SIG-M5 treated with dmso at 0.1 percent for 504 hours (cell line): ENCODE measurements around the gene GPR35.

Experiments
- DNase-seq: peaks from one replicate; lab custom pipeline; 2025; ENCODE audit not compliant: unreplicated experiment; lab: John Stamatoyannopoulos, UW

Gene GPR35

DNA sequence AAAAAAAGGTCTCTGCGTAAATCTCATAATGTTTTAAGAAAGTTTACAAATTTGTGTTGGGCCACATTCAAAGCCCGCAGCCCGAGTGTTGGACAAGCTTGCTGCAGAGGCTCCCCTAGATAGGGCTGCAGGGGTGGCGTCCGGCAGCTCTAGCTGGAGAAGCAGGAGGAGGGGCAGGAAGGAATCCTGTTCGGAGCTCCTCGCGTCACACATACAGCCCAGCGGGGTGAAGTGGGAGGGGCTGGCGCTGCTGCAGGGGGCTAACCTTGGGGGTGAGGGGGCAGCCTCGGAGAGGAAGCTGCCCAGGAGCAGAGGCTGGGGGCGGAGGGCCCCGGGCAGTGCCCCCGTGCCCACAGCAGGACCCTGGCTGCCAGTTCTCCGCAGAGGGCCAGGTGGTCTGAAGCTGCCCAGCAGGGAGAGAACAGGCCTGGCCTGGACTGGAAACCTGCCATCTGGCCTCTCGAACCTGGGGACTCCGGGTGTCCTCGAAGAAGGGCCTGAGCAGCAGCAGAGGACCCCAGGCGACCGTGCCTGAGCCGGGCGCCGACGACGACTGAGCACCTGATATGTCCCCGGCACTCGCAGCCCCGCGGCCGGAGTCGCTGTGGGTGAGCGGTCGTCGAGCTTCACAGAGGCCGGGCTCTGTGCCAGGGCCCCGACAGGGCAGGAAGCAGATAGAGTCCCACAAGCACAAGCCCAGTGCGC lies 2.6 kb upstream of the GPR35 start:
- no peak for DNase-seq

DNA sequence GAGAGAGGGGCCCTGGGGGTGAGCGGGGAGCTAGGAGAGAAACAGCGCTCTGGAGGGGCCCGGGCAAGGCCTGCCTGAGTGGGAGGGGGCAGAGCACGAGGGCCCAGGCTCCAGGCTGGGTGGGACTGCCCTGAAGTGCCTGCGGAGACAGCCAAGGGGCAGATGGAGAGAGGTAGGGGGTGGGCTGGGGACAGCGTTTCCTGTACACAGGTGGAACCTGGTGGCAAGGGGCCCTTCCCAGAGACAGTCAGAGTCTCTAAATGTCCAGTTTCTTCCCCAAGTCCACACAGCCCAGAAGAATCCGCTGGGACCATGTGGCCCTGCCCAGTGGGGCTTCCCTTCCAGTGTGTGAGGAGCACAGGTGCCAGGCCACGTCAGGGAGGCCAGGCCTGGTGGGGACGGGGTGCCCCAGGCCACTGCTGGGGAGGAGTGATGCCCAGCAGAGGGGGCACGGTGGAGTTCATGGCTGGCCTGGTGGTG lies 1.7 kb upstream of the GPR35 start:
- DNase-seq, result no peak

DNA sequence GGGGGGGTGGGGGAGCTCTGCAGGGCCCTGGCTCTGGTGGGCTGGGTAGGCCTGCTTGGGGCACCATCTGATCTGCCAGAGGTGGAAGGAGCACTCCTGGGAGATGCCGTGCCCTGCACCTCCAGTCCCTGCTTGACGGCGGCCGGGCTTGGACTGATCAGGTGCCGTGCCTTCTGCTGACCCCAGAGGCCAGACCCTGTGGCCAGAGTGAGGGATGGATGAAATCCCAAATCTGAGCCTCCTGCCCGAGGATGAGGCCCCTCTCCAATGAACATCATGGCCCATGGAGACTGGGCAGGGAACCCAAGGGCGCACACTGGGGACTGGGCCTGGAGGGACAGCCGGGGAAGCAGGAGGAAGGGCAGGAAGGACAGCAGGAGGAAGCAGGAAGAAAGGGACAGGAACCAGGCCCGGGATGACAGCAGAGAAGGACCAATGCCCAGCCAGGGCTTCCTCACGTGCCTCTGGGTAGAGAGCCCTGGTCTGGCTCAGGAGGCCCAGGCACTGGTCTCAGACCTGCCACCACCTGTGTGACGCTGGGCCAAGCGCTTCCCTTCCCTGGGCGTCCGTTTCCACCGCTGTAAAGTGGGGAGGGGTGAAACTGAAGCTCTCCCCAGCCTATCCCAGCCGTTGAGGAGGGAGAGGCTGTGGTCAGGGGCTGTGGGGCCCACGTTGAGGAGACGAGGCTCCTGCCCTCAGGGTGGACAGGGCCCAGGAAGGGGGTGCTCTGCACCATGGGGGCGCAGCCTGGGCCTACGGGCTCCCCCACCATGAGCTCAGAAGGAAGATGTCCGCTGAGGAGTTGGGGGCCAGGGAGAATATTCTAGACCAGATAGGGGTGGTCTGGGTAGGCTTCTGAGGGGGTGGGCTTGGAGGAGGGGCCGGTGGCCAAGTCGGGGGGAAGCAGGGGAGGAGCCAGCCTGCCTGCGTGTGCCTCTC lies 1.0 kb upstream of the GPR35 start:
- no peak for DNase-seq

DNA sequence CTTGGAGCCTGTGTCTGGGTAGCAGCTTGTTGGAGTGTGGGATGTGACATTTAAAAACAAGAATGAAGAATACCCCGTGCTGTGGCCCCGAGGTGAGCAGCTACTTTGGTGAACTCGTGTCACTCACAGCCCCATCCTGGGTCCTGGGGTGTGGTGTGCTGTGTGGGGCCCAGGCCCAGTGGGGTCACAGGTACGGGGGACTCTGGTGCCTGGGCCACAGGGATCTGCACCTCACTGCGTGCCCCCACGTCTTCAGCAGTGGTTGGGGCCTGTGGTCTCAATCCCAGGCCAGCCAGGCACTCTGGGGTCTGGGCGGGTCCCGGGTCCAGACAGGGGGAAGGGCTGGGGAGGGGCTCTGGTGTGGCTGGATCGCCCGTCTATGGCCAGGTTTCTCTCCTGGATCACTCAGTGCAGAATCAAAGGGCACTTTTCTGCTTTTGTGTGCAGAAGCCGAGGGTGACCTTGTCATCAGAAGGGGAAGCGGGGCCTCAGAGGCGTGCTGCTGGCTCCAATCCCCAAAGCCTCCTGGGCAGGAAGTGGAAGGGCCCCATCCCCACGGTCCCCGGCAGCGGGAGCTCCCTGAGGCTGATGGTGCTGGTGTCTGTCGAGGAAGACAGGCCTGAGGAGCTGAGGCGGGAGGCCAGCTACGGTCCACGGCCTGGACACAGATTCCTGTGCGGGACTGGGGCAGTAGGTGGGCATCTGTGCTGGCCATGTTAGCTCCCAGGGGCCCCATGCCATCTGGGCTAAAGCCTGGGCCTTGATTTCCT lies 1.4 kb downstream of the GPR35 start:
- peak; percentile 89 for DNase-seq

DNA sequence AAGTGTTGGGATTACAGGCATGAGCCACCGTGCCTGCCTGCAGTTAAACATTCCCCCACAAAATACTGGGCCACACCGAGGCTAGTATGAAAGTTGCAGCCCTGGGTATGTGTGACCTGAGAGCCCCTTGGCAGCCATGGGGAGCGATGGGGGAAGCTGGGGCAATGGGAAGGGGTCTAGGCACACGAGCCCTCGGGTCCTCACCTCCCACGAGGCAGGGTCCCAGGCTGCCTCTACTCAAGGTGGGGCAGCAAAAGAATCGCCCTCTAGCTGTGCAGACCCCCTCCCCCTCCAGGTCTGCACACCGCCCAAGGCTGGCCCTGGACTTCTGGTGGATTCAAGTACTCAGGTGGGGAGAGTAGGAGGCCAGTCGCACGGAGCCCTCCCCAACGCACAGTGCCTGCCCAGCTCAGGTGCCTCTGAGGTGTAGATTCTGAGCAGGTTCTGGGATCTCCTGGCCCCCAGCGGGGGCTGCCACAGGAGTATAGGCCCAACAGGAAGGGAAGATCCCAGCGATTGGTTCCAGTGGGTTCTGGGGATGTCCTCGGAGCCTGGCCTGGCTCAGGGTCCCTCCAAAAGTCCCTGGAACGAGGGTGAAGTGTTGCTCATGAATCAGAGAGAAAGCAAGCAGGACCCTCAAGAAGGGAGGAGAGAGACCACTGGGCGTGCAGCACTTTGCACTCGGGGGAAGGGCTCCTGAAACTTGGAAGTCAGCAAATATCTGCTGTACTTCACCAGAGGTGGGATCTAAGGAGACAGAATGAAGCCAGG lies 2.6 kb downstream of the GPR35 start:
- no peak for DNase-seq

DNA sequence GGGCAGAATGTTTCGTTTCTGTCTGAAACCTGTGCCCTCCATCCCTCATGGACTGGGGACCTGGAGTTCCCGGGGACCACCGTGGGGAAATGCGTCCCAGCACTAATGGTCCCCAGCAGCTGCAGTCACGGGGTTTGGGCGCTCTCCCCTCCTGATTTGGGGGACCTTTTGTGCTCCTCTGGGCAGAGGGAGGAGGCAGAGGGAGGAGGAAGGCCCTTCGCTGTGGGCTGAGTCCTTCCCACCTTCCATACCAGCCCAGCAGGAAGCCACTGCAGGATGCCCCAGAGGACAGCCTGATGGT lies 3.2 kb downstream of the GPR35 start:
- no peak for DNase-seq

DNA sequence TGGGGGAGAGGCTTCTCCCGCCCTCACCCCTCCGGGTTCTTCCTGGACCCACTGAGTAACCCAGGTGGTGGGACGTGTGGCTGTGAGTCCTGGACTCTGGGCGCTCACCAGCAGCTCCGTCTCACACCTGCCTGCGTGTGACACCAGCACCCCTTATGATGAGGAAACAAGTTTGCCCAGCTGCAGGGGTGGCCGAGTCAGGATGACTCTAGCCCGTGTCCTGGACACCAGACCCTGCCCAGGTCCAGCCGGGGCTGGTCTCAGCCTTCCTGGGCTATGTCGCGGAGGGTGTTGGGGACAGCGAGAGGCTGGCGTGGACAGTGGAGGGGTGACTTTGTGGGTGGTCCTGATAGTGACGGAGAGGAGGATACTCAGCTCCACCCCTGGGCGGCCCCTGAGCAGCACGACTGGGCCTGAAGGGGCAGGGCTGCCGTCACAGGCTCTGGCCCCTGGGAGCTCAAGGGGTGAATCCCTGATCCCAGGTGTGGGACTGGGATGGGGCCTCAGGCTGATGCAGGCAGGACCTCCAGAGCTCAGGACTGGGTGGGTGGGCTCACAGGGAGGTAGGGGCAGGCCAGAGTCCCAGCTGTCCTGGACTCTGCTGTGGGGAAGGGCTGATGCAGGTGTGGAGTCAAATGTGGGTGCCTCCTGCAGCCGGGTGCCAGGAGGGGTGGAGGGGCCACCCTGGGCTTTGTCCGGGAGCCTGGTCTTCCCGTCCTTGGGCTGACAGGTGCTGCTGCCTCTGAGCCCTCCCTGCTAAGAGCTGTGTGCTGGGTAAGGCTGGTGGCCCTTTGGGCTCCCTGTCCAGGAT lies 3.7 kb downstream of the GPR35 start:
- no peak for DNase-seq

DNA sequence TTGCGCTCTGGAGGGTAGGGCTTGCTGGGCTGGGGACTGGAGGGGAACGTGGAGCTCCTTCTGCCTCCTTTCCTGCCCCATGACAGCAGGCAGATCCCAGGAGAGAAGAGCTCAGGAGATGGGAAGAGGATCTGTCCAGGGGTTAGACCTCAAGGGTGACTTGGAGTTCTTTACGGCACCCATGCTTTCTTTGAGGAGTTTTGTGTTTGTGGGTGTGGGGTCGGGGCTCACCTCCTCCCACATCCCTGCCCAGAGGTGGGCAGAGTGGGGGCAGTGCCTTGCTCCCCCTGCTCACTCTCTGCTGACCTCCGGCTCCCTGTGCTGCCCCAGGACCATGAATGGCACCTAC lies 4.3 kb downstream of the GPR35 start:
- DNase-seq, result no peak

DNA sequence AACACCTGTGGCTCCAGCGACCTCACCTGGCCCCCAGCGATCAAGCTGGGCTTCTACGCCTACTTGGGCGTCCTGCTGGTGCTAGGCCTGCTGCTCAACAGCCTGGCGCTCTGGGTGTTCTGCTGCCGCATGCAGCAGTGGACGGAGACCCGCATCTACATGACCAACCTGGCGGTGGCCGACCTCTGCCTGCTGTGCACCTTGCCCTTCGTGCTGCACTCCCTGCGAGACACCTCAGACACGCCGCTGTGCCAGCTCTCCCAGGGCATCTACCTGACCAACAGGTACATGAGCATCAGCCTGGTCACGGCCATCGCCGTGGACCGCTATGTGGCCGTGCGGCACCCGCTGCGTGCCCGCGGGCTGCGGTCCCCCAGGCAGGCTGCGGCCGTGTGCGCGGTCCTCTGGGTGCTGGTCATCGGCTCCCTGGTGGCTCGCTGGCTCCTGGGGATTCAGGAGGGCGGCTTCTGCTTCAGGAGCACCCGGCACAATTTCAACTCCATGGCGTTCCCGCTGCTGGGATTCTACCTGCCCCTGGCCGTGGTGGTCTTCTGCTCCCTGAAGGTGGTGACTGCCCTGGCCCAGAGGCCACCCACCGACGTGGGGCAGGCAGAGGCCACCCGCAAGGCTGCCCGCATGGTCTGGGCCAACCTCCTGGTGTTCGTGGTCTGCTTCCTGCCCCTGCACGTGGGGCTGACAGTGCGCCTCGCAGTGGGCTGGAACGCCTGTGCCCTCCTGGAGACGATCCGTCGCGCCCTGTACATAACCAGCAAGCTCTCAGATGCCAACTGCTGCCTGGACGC lies 4.9 kb downstream of the GPR35 start:
- no peak for DNase-seq

DNA sequence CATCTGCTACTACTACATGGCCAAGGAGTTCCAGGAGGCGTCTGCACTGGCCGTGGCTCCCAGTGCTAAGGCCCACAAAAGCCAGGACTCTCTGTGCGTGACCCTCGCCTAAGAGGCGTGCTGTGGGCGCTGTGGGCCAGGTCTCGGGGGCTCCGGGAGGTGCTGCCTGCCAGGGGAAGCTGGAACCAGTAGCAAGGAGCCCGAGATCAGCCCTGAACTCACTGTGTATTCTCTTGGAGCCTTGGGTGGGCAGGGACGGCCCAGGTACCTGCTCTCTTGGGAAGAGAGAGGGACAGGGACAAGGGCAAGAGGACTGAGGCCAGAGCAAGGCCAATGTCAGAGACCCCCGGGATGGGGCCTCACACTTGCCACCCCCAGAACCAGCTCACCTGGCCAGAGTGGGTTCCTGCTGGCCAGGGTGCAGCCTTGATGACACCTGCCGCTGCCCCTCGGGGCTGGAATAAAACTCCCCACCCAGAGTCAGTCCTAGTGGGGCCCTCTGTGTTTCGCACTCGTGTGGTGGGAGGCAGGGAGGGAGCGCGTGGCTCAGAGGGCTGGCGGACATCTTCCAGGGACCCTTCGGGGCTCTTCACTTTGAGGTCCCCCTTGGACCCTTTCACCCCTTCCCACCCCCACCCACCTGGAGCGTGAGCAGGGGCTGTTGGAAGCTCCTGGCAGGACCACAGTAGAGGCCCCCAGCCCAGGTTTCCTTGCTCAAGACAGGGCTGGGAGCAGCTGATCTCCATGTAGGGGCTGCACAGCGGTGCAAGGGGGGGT lies 5.7 kb downstream of the GPR35 start:
- DNase-seq, result no peak

DNA sequence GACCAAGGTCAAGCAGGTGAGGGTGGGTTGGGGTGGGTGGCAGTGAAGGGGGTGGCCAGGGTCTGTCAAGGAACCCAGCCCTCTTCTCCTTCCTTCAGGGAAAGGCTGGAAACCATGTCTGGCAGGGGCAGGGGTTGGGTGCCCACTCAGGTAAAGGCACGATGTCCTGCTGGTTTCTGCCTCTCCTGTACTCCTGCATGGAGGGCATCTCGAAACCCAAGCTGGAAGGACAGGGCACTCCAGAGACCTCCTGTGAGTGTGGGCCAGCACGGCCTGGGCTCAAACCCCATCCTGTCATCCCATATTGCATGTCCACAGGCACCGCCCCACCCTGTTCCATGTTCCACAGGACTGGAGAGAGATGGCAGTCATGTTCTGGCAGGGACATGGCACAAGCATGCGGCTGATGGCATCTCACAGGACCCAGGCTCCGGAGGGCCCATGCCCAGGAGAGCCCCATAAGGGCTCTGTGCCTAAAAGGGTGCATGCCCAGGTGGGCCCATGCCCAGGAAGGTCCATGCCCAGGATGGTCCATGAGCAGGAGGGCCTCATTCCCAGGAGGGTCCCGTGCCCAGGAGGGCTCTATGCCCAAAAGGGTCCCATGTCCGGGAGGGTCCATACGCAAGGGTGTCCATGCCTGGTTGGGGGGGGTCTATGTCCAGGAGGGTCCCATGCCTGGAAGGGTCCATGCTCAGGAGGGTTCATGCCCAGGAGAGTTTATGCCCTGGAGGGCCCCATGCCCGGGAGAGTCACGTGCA lies 6.4 kb downstream of the GPR35 start:
- no peak for DNase-seq

DNA sequence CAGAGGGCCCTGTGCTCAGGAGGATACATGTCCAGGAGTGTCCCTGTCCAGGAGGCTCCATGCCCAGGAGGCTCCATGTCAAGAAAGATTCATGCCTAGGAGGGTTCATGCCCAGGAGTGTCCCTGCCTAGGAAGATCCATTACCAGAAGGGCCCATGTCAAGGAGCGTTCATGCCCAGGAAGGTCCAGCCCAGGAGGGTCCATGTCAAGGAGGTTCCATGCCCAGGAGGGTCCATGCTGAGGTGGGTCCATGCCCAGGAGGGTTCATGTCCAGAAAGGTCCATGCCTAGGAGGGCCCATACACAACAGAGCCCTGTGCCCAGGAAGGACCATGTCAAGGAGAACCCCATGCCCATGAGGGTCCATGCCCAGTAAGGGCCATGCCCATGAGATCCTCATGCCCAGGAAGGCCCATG lies 7.0 kb downstream of the GPR35 start:
- DNase-seq, result no peak

DNA sequence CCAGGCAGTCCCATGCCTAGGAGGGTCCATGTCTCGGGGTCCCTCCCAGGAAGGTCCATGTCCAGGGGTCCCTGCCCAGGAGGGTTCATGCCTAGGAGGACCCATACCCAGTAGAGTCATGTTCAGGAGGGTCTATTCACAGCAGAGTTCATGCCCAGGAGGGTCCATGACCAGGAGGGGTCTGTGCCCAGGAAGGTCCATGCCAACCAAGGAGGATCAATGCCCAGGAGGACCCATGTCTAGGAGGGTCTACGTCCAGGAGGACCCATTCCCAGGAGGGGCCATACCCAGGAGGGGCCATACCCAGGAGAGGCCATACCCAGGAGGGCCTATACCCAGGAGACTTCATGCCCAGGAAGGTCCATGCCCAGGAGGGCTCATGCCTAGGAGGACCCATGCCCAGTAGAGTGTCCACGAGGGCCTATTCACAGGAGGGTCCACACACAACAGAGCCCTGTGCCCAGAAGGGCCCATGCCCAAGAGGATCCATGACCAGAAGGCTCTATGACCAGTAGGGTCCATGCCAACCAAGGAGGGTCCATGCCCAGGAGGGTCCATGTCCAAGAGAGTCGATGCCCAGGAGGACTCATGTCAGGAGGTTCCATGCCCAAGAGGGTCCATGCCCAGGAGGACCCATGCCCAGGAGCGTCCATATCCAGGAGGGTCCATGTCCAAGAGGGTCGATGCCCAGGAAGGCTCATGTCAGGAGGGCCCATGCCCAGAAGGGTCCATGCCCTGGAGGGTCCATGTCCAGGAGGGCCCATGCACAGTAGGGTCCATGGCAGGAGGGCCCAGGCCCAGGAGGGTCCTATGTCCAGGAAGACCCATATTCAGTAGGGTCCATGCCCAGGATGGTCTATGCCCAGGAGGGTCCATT lies 10.1 kb downstream of the GPR35 start:
- no peak for DNase-seq

DNA sequence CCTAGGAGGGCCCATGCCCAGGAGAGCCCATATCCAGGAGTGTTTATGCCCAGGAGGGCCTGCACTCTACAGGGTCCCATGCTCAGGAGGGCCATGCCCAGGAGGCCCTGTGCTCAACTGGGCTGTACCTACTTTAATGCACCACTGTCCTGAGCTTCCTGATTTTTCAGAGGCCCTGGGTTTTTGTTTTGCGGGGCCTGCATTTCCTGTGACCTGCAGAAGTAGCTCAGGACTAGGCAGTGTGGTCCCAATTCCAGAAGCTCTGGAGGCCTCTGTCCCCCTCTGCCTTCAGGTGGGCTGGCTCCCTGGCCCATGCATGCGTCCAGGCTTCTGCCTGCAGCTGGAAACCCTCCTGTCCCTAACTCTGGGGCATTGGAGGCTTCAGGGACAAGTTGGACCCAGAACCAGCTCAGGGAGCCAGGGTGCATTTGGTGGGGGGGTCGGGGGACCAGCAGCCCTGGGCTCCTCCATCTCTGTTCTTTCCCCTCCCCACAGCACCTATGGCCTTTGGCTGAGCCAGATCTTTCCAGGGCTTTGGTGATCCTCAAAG lies 10.8 kb downstream of the GPR35 start:
- no peak for DNase-seq

DNA sequence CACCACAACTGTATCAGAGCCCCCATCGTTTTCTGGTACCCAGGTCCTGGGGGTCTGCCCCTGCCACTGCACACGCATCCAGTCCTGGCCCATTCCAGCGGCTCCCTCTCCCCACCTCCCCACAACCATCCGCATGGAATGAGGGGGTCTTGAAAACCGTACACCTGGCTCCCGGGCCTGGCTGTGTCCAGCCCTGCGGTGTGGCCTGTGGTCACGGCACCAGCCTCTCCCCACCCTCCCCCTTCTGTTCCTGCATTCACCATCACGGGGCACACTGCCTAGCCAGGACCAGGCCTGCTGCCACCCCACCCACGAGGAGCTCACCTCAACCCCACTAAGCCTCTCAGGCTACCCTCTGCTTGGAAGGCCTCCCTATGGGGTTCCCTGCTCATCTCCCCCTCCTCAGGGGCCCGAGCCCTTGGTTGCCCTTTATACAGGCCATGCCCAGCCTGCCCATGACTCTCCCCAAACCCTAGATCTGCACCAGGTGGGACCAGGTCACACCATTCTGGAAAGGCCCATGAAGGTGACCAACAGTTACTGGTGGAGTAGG lies 11.4 kb downstream of the GPR35 start:
- no peak for DNase-seq
